CD14-positive monocyte (primary cell): ENCODE measurements around the gene HTRA2. TPM values are rescaled to one million over a fixed set of nuclear protein-coding genes. Genes with fewer than 3 reads are reported as not detected.

Experiments used
- DNase-seq, 3 donors: peaks; one replicate each; pipeline ENCODE4 v3.0.0-alpha.2; 2011 to 2022
- H2AFZ ChIP-seq: 2 replicates; pipeline ENCODE4 v1.6.0; 2012; ENCODE audit warnings: mild to moderate bottlenecking, low read depth, low read length, inconsistent platforms; ENCODE audit not compliant: insufficient read depth, poor library complexity, severe bottlenecking
- H3K27ac ChIP-seq, 2 donors: 1 replicate in 1 of 2; 2 replicates in 1 of 2; pipeline ENCODE4 v1.5.1; 2012 to 2013; ENCODE audit warnings: low read length in 2 of 2, control low read depth in 1 of 2, inconsistent platforms in 1 of 2, low read depth in 1 of 2, mild to moderate bottlenecking in 1 of 2
- H3K27me3 ChIP-seq, 2 donors: one replicate each; pipeline versions ENCODE4 v1.6.0 to v1.6.1; 2011 to 2013; ENCODE audit warnings: low read length in 2 of 2; ENCODE audit not compliant: control insufficient read depth in 2 of 2, insufficient read depth in 2 of 2
- H3K36me3 ChIP-seq, 2 donors: replicated peaks in 1 of 2; 1 replicate in 1 of 2; 2 replicates in 1 of 2; pipeline versions ENCODE4 v1.5.1 to v1.6.1; 2012 to 2013; ENCODE audit warnings: low read length in 2 of 2, control low read depth in 1 of 2, inconsistent platforms in 1 of 2, mild to moderate bottlenecking in 1 of 2; ENCODE audit not compliant: insufficient read depth in 2 of 2, control insufficient read depth in 1 of 2
- H3K4me1 ChIP-seq, 2 donors: 1 replicate in 1 of 2; 2 replicates in 1 of 2; pipeline versions ENCODE4 v1.5.1 to v1.6.1; 2012 to 2013; ENCODE audit warnings: low read length in 2 of 2, control low read depth in 1 of 2, inconsistent platforms in 1 of 2, mild to moderate bottlenecking in 1 of 2, moderate library complexity in 1 of 2; ENCODE audit not compliant: insufficient read depth in 2 of 2, control insufficient read depth in 1 of 2
- H3K4me2 ChIP-seq: replicated peaks from 2 replicates; pipeline ENCODE3; 2012; ENCODE audit warnings: low read length, moderate library complexity, mild to moderate bottlenecking; ENCODE audit not compliant: poor library complexity, severe bottlenecking; ENCODE audit errors: extremely low read depth
- H3K4me3 ChIP-seq, 3 experiments: fragments of 200-600 bp in 1 of 3; sonication (generic) in 1 of 3; replicated peaks in 1 of 3; 1 replicate in 2 of 3; 2 replicates in 1 of 3; pipeline ENCODE4 v1.5.1; 2011 to 2013; ENCODE audit warnings: low read length in 3 of 3, mild to moderate bottlenecking in 3 of 3, control low read depth in 2 of 3, low read depth in 2 of 3, inconsistent platforms in 1 of 3, moderate library complexity in 1 of 3
- H3K79me2 ChIP-seq: 2 replicates; pipeline ENCODE4 v1.6.0; 2012; ENCODE audit warnings: mild to moderate bottlenecking, control low read depth, inconsistent platforms, low read length, moderate library complexity; ENCODE audit not compliant: insufficient read depth
- H3K9ac ChIP-seq: 2 replicates; pipeline ENCODE4 v1.6.0; 2017; ENCODE audit warnings: low read length, mild to moderate bottlenecking; ENCODE audit not compliant: insufficient read depth, poor library complexity, severe bottlenecking
- H3K9me3 ChIP-seq, 2 donors: replicated peaks in 1 of 2; 1 replicate in 1 of 2; 2 replicates in 1 of 2; pipeline versions ENCODE4 v1.5.1 to v1.6.1; 2012 to 2013; ENCODE audit warnings: low read length in 2 of 2, control low read depth in 1 of 2; ENCODE audit not compliant: control insufficient read depth in 1 of 2, insufficient read depth in 1 of 2
- H4K20me1 ChIP-seq: 2 replicates; pipeline ENCODE4 v1.6.0; 2012; ENCODE audit warnings: mild to moderate bottlenecking, low read length, control low read depth, moderate library complexity; ENCODE audit not compliant: insufficient read depth
- H3K27ac Mint-ChIP-seq, 7 donors: one replicate each; pipeline ENCODE4 v1.8.0; 2020; ENCODE audit warnings: mild to moderate bottlenecking in 7 of 7, mixed read lengths in 7 of 7, moderate library complexity in 6 of 7, inconsistent platforms in 2 of 7
- H3K27me3 Mint-ChIP-seq, 3 donors: one replicate each; pipeline ENCODE4 v1.8.0; 2021 to 2022; ENCODE audit warnings: low read depth in 3 of 3, mild to moderate bottlenecking in 3 of 3, mixed read lengths in 3 of 3, moderate library complexity in 3 of 3, inconsistent platforms in 1 of 3
- H3K36me3 Mint-ChIP-seq, 2 donors: one replicate each; pipeline ENCODE4 v1.8.0; 2020; ENCODE audit warnings: mixed read lengths in 2 of 2, inconsistent platforms in 1 of 2, mild to moderate bottlenecking in 1 of 2
- H3K4me1 Mint-ChIP-seq: one replicate; pipeline ENCODE4 v1.8.0; 2020; ENCODE audit warnings: mild to moderate bottlenecking, mixed read lengths
- H3K4me3 Mint-ChIP-seq, 2 donors: one replicate each; pipeline ENCODE4 v1.8.0; 2020; ENCODE audit warnings: mild to moderate bottlenecking in 2 of 2, mixed read lengths in 2 of 2, moderate library complexity in 1 of 2
- H3K9me3 Mint-ChIP-seq, 7 donors: one replicate each; pipeline ENCODE4 v1.8.0; 2020 to 2022; ENCODE audit warnings: mixed read lengths in 7 of 7, mild to moderate bottlenecking in 6 of 7, moderate library complexity in 6 of 7, inconsistent platforms in 2 of 7
- WGBS: methylation state at CpG from one replicate; pipeline ENCODE4 v1.1.5; 2013; ENCODE audit warnings: missing lambda C conversion rate; ENCODE audit not compliant: insufficient coverage; 5-methylcytosine and 5-hydroxymethylcytosine counted together
- intact Hi-C, 2 donors: fragments of 100-400 bp; cut with micrococcal nuclease; formaldehyde crosslinking; loops; one replicate each; pipeline versions ENCODE4 v1.15.0 to v1.15.1; 2023
- polyA plus RNA-seq, 3 donors: library from polyadenylated mRNA; depleted of rRNA in 1 of 3; unstranded in 2 of 3; stranded (reverse) in 1 of 3; fragments of 300-500 nt in 2 of 3; fragments of >200 nt in 1 of 3; fragmentation: Illumina TruSeq in 2 of 3; gene quantifications; 1 replicate in 2 of 3; 2 replicates in 1 of 3; pipeline ENCODE4 v1.2.3, GENCODE V29; 2012 to 2021
- TF ChIP-seq, protein P1 (sequence below): fragments of 200-600 bp; IDR thresholded peaks from one replicate; pipeline ENCODE4 v1.8.0; 2022; ENCODE audit warnings: antibody characterized with exemption, mild to moderate bottlenecking

The HTRA2 gene
- polyA plus RNA-seq, 3 donors: 11.3 to 20.5 (median 15.0) TPM

- peak overlapping the region in 1 of 2 donors; percentile 24 for H3K4me3 Mint-ChIP-seq
- no peak overlapping the region for H3K27ac Mint-ChIP-seq
- Histone ChIP-seq H3K4me1 (peaks cover 26 to 28% of the 10 kb centered on the region in 2 donors), H3K27me3 (peaks cover 35 to 46% of the 10 kb centered on the region in 2 donors), H3K4me2 (no peak overlapping the region), H3K79me2 (no peaks in the 10 kb centered on the region), H3K9me3 (peaks cover 0 to 20% of the 10 kb centered on the region in 2 donors), H2AFZ (no peak overlapping the region), H3K36me3 (peaks cover 38 to 43% of the 10 kb centered on the region in 2 donors), H3K4me3 (no peak overlapping the region), H3K9ac (no peak overlapping the region), H3K27ac (no peak overlapping the region), H4K20me1 (no peaks in the 10 kb centered on the region)
- H3K36me3 Mint-ChIP-seq: peaks cover 64 to 66% of the 10 kb centered on the region in 2 donors
- intact Hi-C loops: no loop called here
- H3K4me1 Mint-ChIP-seq: peaks cover 26% of the 10 kb centered on the region
- H3K27me3 Mint-ChIP-seq: peaks cover 41 to 50% (median 47%) of the 10 kb centered on the region in 3 donors
- WGBS: no CpG with 5 or more reads among the region's 1 CpG
- TF ChIP-seq, protein P1, sequence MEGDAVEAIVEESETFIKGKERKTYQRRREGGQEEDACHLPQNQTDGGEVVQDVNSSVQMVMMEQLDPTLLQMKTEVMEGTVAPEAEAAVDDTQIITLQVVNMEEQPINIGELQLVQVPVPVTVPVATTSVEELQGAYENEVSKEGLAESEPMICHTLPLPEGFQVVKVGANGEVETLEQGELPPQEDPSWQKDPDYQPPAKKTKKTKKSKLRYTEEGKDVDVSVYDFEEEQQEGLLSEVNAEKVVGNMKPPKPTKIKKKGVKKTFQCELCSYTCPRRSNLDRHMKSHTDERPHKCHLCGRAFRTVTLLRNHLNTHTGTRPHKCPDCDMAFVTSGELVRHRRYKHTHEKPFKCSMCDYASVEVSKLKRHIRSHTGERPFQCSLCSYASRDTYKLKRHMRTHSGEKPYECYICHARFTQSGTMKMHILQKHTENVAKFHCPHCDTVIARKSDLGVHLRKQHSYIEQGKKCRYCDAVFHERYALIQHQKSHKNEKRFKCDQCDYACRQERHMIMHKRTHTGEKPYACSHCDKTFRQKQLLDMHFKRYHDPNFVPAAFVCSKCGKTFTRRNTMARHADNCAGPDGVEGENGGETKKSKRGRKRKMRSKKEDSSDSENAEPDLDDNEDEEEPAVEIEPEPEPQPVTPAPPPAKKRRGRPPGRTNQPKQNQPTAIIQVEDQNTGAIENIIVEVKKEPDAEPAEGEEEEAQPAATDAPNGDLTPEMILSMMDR: no peak
- no peak for DNase-seq
- peaks cover 0 to 21% (median 3%) of the 10 kb centered on the region in 7 donors for H3K9me3 Mint-ChIP-seq
Measured at GRCh38 chr2:74495440-74495839, 34.3 kb upstream of the HTRA2 start.

DNA sequence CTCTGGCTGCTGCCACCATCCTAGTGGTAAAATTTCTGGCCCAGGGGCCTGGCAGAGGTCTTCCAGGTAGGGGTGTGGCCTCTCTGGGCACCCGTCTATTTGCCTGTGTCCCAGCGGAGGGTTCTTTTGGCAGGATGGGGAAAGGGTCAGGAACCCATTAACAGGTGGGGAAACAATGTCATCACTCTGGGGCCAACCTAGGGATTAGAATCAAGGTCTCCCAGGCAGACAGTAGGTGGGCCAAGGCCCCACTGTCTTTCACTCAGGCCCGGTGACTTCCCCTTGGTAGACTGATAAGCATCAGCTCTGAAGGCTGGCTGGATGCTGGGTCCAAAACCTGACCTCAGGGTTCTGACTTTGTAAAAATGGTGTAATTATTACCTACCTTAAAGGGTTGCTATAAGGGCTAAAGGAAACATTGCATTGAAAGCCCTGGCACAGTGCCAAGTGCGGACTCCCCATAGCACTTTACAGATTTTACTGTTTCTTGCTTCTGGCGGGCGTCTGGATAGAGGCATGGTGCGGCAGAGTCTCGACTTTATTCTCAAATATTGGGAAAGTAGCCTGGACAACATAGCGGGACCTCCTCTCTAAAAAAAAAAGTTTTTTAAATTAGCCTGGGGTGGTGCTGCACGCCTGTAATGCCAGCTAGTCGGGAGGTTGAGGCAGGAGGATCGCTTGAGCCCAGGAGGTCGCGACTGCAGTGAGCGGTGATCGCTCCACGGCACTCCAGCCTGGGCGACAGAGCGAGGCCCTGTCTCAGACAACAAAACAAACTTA, 32.5 kb upstream of the HTRA2 start:
- intact Hi-C loops: no loop called here
- H3K36me3 Mint-ChIP-seq: peaks cover 52 to 60% of the 10 kb centered on the region in 2 donors
- peaks cover 51 to 63% of the 10 kb centered on the region in 2 donors for H3K27me3 ChIP-seq
- H3K4me1 ChIP-seq: peaks cover 30 to 31% of the 10 kb centered on the region in 2 donors
- H3K36me3 ChIP-seq: peaks cover 20 to 25% of the 10 kb centered on the region in 2 donors
- H3K27ac Mint-ChIP-seq: peak overlapping the region in 1 of 7 donors; percentile 24
- no peaks in the 10 kb centered on the region for H3K79me2 ChIP-seq
- H3K9me3 ChIP-seq: peaks cover 0 to 20% of the 10 kb centered on the region in 2 donors
- TF ChIP-seq, protein P1: no peak
- peak overlapping the region in 1 of 3 experiments; percentile 79 for H3K4me3 ChIP-seq
- no peak for DNase-seq
- peak overlapping the region; percentile 87 for H3K4me2 ChIP-seq
- no peak overlapping the region for H3K27ac ChIP-seq
- H3K4me1 Mint-ChIP-seq: peaks cover 32% of the 10 kb centered on the region
- no peak overlapping the region for H3K9ac ChIP-seq
- peaks cover 0 to 27% (median 4%) of the 10 kb centered on the region in 7 donors for H3K9me3 Mint-ChIP-seq
- no peaks in the 10 kb centered on the region for H4K20me1 ChIP-seq
- H3K27me3 Mint-ChIP-seq: peaks cover 57 to 68% (median 64%) of the 10 kb centered on the region in 3 donors
- 83% methylated on average over 5 of the region's 19 CpGs for WGBS
- H3K4me3 Mint-ChIP-seq: peak overlapping the region; percentile 76 to 97
- H2AFZ ChIP-seq: peak overlapping the region; percentile 90
